K562 (cell line): ENCODE data around the gene DEDD2. TPM values are rescaled to one million over a fixed set of nuclear protein-coding genes. Genes with fewer than 3 reads are reported as not detected.

Experiments used
- GATAD2B ChIP-seq: fragments of 450-650 bp; IDR thresholded peaks from 2 replicates; pipeline ENCODE4 v1.6.1; 2017; ENCODE audit warnings: mild to moderate bottlenecking, borderline replicate concordance
- NR3C1 ChIP-seq: sonication (generic); formaldehyde crosslinking; IDR thresholded peaks from 2 replicates; pipeline ENCODE4 v1.8.1; 2022; ENCODE audit warnings: missing genetic modification reagents
- RFX5 ChIP-seq: IDR thresholded peaks from 2 replicates; pipeline ENCODE4 v1.6.1; 2011; ENCODE audit warnings: low read depth, mild to moderate bottlenecking, improper control_type of control experiment, low read length
- RNF2 ChIP-seq: sonication (generic); IDR thresholded peaks from 2 replicates; pipeline ENCODE4 v1.6.1; 2016
- SPI1 ChIP-seq: IDR thresholded peaks from 2 replicates; pipeline ENCODE4 v1.6.1; 2011; ENCODE audit warnings: low read depth, low read length, control low read depth, borderline replicate concordance
- XRCC5 ChIP-seq: fragments of 200-400 bp; formaldehyde crosslinking; IDR thresholded peaks from 2 replicates; pipeline ENCODE4 v1.6.1; 2017; ENCODE audit warnings: low read depth, mild to moderate bottlenecking, low read length
- ZNF23 ChIP-seq: fragments of 250-450 bp; sonication (Bioruptor Pico); IDR thresholded peaks from 2 replicates; pipeline ENCODE4 v1.4.0; 2020; ENCODE audit warnings: mild to moderate bottlenecking
- ZNF274 ChIP-seq: IDR thresholded peaks from 2 replicates; pipeline ENCODE4 v1.6.1; 2011; ENCODE audit warnings: low read depth, mild to moderate bottlenecking, low read length, moderate library complexity, borderline replicate concordance
- ZNF699 ChIP-seq: fragments of 250-450 bp; sonication (Bioruptor Pico); IDR thresholded peaks from 2 replicates; pipeline ENCODE4 v1.8.0; 2021; ENCODE audit warnings: mild to moderate bottlenecking, moderate library complexity; ENCODE audit not compliant: insufficient replicate concordance
- polyA plus RNA-seq, 8 experiments: library from polyadenylated mRNA; depleted of rRNA in 4 of 8; stranded (reverse) in 5 of 8; unstranded in 3 of 8; fragments of >200 nt; fragmentation: Nextera tagmentation in 2 of 8; fragmentation: Illumina TruSeq in 1 of 8; extraction: Ambion mirVana in 2 of 8; extraction: Trizol in 1 of 8; gene quantifications; 2 replicates each; pipeline versions ENCODE4 v1.2.1 to v1.2.3, GENCODE V29; 2011 to 2014; ENCODE audit warnings: inconsistent platforms in 1 of 8, missing spikeins in 1 of 8
- total RNA-seq, 7 experiments: library from RNA; depleted of rRNA in 6 of 7; stranded (reverse); fragments of >200 nt in 6 of 7; fragmentation: Illumina TruSeq in 2 of 7; extraction: Trizol in 2 of 7; gene quantifications; 2 replicates each; pipeline versions ENCODE4 v1.2.1 to v1.2.3, GENCODE V29; 2011 to 2021; ENCODE audit warnings: low replicate concordance in 1 of 7
- TF ChIP-seq, protein P1 (sequence below), 2 experiments: fragments of 450-650 bp; formaldehyde crosslinking in 1 of 2; IDR thresholded peaks; 2 replicates each; pipeline versions ENCODE4 v1.4.0 to v1.6.1; 2014 to 2020; ENCODE audit warnings: mild to moderate bottlenecking in 2 of 2, borderline replicate concordance in 1 of 2, low read depth in 1 of 2

The DEDD2 gene
- total and polyA plus RNA-seq, 9 of the 15 experiments (the other 6 are each of a cell fraction or from before 2014, with no cell fraction given), result 4.3 to 43.0 (median 29.2) TPM

DNA sequence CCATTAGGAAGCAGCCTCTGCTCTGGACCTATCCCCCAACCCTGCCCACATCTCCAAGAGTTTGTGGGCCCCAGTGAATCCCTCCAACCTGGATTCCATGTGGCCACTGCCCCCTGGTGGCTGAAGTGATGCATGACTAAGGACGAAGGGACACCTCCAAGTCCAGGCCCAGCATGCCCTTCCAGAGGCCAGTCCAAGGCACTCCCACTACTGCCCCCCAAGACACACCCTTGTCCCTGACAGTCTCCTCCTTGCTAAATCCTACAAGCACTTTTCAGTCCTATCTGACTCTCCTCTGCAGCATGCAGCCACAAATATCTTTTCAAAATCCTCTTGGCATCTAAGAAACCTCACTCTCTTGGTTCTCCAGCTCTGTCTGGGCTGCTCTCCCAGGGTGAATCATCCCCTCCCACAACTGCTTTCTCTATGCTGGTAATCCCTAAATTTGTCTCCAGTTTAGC is 33.0 kb downstream of the DEDD2 start (continued):
- no peak for TF ChIP-seq ZNF274
- TF ChIP-seq RFX5, result no peak
- peak; percentile 83; the same call in 1 of the 2 replicates for TF ChIP-seq XRCC5
- TF ChIP-seq RNF2, result no peak
- TF ChIP-seq, protein P1, sequence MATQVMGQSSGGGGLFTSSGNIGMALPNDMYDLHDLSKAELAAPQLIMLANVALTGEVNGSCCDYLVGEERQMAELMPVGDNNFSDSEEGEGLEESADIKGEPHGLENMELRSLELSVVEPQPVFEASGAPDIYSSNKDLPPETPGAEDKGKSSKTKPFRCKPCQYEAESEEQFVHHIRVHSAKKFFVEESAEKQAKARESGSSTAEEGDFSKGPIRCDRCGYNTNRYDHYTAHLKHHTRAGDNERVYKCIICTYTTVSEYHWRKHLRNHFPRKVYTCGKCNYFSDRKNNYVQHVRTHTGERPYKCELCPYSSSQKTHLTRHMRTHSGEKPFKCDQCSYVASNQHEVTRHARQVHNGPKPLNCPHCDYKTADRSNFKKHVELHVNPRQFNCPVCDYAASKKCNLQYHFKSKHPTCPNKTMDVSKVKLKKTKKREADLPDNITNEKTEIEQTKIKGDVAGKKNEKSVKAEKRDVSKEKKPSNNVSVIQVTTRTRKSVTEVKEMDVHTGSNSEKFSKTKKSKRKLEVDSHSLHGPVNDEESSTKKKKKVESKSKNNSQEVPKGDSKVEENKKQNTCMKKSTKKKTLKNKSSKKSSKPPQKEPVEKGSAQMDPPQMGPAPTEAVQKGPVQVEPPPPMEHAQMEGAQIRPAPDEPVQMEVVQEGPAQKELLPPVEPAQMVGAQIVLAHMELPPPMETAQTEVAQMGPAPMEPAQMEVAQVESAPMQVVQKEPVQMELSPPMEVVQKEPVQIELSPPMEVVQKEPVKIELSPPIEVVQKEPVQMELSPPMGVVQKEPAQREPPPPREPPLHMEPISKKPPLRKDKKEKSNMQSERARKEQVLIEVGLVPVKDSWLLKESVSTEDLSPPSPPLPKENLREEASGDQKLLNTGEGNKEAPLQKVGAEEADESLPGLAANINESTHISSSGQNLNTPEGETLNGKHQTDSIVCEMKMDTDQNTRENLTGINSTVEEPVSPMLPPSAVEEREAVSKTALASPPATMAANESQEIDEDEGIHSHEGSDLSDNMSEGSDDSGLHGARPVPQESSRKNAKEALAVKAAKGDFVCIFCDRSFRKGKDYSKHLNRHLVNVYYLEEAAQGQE (IDR thresholded peaks at IDR 0.05; ENCODE audit: borderline replicate concordance), result peak; percentile 71
- TF ChIP-seq, protein P1 (CRISPR knock-in tag; IDR thresholded peaks at IDR 0.05; ENCODE audit: low read depth), result no peak
- no peak for TF ChIP-seq ZNF699 (CRISPR knock-in tag)
- TF ChIP-seq ZNF23 (CRISPR knock-in tag), result no peak
- no peak for TF ChIP-seq GATAD2B
- no peak for TF ChIP-seq NR3C1 (CRISPR knock-in tag)
- TF ChIP-seq SPI1, result no peak
